Epithelial cell of prostate (primary cell): ENCODE measurements around the gene CNTN5.

Source experiments
- DNase-seq: peaks from one replicate; pipeline ENCODE4 v3.0.0-alpha.2; 2011; ENCODE audit warnings: low read depth, low spot score
- H3K27ac ChIP-seq: fragments of 450-650 bp; 2 replicates; pipeline ENCODE4 v1.5.1; 2017; ENCODE audit warnings: mild to moderate bottlenecking

CNTN5 gene

GRCh38 chr11:99368583-99368982 lies 347.8 kb downstream of the CNTN5 start:
- no peak overlapping the region for H3K27ac ChIP-seq
- no peak for DNase-seq

DNA sequence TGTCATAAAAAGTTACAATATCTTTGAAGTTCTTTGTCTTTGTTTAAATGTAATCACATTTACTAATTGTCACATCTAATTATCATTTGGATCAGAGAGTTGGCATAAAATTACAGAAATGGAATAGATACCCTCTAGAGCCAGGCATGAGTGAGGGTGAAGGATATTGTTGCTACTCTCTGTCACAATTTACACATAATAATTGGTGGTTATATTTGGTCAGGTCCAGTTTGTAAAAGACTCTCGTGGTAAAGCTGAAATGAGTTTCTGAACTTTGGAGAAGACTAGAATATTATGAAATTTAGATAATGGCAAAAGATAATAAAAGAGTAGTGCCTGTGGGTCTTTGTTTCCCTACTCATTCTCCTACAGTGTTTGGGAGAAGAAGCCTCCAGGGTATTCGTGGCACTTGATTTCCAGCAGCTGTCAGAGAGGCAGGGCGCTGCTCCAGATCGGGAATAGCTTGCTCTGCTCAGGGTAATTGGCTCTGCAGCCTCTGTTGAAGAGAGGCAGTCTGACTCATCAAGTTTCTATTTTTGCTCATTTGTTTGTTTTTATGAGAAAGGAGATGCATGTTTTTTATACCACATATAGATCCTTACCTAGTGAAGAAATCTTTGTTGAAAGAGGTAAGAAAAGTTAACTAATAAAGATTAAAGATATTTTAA lies 349.9 kb downstream of the CNTN5 start:
- DNase-seq = no peak

GRCh38 chr11:99371257-99371656 lies 350.5 kb downstream of the CNTN5 start:
- H3K27ac ChIP-seq = no peak overlapping the region
- no peak for DNase-seq

More for the DNA sequence above, 349.9 kb downstream of the CNTN5 start:
- no peak overlapping the region for H3K27ac ChIP-seq

GRCh38 chr11:99376463-99376862 lies 355.7 kb downstream of the CNTN5 start:
- H3K27ac ChIP-seq = no peak overlapping the region
- no peak for DNase-seq

GRCh38 chr11:99383648-99384245 lies 363.0 kb downstream of the CNTN5 start:
- no peak for DNase-seq
- no peak overlapping the region for H3K27ac ChIP-seq

DNA sequence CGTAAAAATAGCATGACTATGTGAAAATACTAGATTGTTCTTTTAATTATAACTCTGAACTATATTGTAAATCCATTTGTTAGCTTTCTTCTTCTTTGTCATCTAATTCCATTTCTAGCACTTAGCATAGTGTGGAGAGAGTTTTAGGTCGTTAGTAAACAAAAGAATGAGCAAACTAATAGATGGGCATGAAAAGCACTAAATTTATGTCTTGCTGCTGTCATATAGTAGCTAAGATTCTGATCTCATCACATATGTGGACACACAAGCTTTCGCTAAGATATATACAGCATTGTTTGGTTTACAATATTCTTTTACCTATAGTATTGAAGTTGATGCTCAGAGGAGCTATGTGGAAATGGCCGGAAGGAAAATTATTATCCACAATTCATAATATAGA lies 370.5 kb downstream of the CNTN5 start:
- DNase-seq = no peak
- H3K27ac ChIP-seq = no peak overlapping the region

- DNase-seq = no peak
- no peak overlapping the region for H3K27ac ChIP-seq
Observed at GRCh38 chr11:99406345-99406744, 385.6 kb downstream of the CNTN5 start.

GRCh38 chr11:99410636-99411035 lies 389.9 kb downstream of the CNTN5 start:
- H3K27ac ChIP-seq = no peak overlapping the region
- no peak for DNase-seq

GRCh38 chr11:99418927-99419720 lies 398.4 kb downstream of the CNTN5 start:
- no peak overlapping the region for H3K27ac ChIP-seq

DNA sequence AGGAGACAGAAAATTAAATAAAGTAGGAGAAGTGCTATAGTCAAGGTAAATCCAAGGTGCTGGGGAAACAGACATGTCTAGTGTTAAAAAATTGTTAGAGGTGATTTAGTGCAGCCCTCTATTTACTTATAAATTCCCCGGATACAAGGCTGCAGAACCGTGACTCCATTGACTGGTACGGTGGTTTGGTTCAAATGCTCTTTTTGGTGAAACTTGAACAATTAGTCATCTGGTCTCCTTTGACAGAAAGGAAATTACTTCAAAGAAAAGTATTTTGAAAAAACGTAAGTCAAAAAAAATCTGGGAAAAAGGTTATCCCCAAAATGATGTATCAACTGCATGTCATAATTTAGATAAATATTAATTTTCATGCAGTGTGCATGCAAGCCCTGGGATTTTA lies 399.2 kb downstream of the CNTN5 start:
- DNase-seq = no peak
- no peak overlapping the region for H3K27ac ChIP-seq

More at GRCh38 chr11:99418927-99419720, 398.4 kb downstream of the CNTN5 start:
- no peak for DNase-seq

DNA sequence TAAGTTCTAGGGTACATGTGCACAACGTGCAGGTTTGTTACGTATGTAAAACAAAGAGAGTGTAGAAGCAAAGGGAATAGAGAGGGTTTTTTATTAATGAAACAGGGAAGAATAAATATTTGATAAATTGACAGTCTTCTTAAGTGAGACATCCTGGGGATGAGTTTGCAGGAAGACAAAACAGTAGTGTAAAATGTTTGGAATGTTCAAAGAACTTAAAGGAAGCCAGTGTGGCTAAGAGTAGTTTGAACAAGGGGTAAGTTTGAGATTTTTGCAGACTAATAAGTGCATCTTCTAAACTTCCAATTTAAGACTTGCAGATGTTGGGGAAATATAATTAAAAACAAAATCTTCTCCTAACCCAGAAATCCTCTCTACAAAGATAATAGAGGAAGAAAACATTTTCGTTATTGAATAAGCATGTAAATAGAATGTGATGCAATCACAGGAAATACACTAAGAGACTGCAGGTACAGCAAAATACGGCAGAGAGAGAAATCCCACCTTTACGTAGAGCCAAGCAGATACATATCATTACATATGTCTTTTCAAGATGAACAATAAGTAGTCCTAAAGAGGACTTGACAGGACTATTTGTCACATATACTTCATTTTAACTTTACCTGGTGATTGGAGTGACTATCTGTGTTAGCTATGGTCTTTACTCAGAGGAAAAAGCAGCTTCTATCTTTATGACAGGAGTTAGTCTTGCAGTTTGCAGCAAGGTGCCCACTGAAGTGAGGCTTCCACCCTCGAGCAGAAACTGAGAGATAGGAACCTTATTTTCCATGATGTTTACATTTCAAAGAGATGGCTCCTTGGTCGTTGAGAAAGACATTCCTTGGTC lies 402.1 kb downstream of the CNTN5 start:
- DNase-seq = no peak
- peak overlapping the region; percentile 16 for H3K27ac ChIP-seq

DNA sequence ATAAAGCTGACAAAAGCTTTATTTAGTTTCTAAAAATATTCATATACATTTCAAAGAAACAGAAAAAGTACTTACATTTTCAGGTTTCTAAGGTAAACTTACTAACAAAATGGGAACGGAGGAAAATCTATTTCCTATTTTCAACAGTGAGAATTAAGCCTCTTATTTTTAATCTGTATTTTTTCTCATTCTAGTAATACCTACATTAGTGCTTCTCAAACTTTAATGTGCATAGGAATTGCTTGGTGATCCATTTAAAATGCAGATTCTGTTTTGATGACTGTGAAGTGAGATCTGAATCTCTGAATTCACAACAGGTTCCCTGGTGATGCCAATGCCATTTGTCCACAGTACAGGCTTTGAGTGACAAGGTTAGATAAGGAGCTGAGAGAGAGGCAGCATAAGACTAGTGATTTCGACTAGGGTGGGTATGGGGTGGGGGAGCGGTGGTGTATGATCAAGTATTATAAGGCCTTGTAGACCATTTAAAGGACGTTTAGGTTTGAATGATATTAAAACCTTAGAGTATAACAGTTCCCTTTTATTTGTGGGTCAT lies 402.8 kb downstream of the CNTN5 start:
- H3K27ac ChIP-seq = no peak overlapping the region

DNA sequence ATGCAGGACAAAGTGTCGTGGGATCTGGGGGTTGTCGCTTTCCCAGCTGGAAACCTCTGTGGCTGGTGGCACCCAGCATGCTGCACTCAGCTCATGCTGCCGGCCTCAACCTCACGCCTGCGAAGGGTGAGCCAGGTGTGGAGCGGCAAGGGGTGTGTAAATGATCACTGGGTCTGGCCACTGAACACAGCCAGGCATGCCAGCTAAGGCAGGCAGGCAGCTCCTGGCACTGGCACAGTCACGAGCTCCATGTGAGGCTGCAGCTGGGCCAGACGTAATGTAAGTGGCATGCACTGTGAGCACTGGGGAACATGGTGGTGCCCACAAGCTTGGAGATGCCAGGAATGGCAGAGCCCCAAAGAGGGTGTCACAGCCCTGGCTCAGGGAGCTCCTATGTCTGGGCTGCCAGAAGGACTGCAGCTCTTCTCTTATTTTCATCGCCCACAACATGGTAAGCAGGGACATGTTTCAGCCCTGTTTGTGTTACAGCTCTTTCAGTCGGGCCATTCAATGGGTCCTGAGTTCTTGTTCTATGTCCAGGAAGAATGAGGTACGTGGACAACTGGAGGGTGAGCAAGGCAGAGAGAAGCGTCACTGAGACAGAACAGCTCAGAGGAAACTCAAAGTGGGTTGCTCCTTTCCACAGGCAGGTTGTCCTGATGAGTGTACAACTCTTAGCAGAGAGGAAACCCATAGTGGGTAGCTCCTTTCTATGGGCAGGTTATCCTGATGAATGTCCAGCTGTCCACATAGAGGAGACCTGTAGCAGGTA lies 403.8 kb downstream of the CNTN5 start:
- H3K27ac ChIP-seq = no peak overlapping the region
- no peak for DNase-seq

More for the DNA sequence above, 402.8 kb downstream of the CNTN5 start:
- DNase-seq = no peak

DNA sequence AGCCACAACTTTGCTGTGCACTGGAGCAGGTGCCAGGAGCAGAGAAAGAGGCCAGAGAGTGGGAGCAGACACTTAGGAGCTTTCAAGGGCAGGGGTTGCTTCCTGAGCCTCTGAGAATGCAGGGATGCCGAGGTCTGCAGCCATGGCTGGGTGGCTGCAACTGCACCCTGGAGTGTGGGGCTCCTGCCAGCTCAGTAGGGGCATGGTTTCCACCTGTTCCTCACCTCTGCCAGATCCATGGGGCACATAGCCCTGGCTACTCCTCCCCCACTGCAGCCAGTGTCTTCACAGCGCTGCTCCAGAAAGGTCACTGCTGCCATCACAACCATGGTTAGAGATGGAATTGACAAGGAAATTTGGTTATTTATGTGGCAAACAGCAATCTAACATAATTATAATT lies 404.8 kb downstream of the CNTN5 start:
- H3K27ac ChIP-seq = no peak overlapping the region
- DNase-seq = no peak

DNA sequence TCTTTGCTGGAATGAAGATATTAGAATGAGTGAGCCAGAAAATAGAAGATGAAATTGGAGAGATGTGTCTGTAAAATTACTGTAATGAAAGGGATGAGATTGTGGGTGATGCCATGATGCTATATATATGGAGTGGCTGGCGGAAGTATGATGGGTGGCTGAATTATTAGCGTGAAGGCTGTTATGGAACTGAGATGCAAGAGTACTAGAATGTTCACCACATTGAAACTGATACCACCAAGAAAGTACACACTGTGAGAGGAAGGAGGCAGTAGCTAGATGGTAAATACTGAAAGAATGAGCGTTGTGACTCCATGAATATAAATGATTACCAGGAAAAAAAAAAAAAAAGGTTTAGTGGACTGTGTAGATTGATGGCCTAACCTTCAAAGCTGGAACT lies 411.9 kb downstream of the CNTN5 start:
- DNase-seq = no peak
- no peak overlapping the region for H3K27ac ChIP-seq

DNA sequence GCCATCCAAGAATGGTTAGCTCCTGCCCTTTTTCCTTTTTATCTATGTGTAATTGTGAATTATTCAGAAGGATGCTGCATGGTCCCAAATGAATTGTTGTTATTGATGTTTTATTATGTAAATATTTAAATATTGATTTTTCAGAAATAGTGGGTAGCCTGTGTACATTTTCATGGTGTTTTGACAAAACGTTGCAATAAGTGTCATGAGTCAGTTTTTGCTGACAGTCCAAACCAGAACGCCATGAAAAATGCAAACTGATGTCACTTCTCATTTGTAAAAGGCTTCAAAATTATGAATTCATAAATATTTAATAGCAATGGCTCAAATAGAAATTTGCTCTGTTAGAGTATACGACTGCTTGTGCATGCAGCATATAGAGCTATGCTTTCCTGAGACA lies 422.5 kb downstream of the CNTN5 start:
- DNase-seq = no peak
- H3K27ac ChIP-seq = no peak overlapping the region

GRCh38 chr11:99446400-99446799 lies 425.7 kb downstream of the CNTN5 start:
- no peak for DNase-seq
- no peak overlapping the region for H3K27ac ChIP-seq

DNA sequence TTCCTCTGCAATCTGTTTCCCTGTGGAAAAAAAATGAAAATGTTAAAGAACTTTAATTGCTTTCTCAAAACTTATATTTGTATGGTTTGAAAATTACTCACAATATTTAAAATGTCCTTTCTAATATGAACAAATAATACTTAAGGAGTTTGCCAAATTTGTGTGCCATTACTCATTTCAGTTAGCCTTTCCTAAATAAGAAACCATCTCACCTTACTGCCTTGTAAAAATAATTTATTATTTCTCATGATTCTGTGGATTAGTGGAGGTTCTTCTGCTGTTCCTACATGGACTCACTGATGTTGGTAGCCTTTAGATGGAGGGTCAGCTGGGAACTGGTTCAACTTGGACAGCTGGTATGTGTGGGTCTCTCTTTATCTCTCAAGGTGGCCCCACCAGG lies 428.6 kb downstream of the CNTN5 start:
- no peak overlapping the region for H3K27ac ChIP-seq
- DNase-seq = no peak

DNA sequence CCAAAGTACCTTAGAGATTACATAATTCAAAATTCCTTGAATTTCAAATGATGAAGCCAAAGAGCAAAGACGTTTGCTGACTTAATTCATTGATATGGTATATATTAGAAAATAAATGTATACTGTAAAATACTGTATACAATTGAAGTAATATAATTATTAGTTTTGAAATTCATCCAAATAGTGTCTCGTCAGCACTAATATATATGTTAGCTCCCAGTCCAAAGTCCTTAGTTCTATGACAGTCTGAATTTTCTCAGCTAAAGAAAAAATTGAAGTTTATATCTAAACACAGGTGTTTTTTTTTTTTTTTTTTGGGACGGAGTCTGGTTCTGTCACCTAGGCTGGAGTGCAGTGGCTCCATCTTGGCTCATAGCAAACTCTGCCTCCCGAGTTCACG lies 431.3 kb downstream of the CNTN5 start:
- DNase-seq = no peak
- H3K27ac ChIP-seq = no peak overlapping the region
